ENCODE measurements around the gene MOSPD3. TPM values are rescaled to one million over a fixed set of nuclear protein-coding genes. Genes with fewer than 3 reads are reported as not detected.

MOSPD3 gene
- total RNA-seq, 1 donor from 2014 or later, result 19.5 TPM

DNA sequence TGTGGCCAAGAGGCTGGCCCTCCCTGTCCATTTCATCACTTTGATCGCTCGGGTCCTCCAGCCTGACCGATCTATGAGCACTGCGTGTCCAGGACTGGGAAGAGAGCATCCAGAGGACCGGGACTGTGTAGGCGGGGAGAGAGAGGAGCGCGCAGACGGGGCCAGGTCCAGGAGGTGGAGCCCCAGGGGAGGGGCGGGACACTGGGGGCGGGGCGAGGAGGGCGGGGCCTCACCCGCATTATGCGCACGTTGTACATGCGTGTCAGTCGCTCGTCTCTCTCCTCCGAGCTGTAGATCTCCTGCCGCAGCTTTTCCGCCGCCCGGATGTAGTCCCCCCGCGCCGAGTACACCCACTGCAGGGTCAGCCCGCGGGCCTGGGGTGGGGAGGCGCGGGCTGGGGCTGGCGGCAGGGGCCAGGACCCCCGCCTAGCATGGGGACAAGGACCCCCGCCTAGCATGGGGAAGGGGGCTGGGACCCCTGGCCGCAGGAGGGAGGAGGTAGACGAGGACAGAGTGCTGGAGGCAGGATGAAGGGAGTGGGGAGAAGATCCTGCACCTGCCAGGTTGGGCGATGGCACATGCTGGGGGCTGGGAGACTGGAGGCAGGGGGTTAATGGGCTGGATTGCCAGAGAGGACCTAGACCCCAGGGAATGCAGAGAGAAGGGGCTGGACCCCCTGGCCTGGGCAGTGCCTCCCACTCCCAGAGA lies 14.3 kb downstream of the MOSPD3 start:
- TF ChIP-seq, protein P1, sequence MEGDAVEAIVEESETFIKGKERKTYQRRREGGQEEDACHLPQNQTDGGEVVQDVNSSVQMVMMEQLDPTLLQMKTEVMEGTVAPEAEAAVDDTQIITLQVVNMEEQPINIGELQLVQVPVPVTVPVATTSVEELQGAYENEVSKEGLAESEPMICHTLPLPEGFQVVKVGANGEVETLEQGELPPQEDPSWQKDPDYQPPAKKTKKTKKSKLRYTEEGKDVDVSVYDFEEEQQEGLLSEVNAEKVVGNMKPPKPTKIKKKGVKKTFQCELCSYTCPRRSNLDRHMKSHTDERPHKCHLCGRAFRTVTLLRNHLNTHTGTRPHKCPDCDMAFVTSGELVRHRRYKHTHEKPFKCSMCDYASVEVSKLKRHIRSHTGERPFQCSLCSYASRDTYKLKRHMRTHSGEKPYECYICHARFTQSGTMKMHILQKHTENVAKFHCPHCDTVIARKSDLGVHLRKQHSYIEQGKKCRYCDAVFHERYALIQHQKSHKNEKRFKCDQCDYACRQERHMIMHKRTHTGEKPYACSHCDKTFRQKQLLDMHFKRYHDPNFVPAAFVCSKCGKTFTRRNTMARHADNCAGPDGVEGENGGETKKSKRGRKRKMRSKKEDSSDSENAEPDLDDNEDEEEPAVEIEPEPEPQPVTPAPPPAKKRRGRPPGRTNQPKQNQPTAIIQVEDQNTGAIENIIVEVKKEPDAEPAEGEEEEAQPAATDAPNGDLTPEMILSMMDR (IDR thresholded peaks at IDR 0.05), result no peak
- H3K27ac ChIP-seq, result peak overlapping the region; percentile 51

GRCh38 chr7:100627238-100627549 lies 14.9 kb downstream of the MOSPD3 start:
- ATAC-seq (peak in 1 of 2 donors; percentile 4), DNase-seq (no peak)
- TF ChIP-seq, protein P1 (IDR thresholded peaks at IDR 0.05), result no peak
- H3K4me1 ChIP-seq, result peaks cover 6% of the 10 kb centered on the region
- peaks cover 3% of the 10 kb centered on the region for H3K27me3 ChIP-seq (ENCODE audit: low read depth)
- intact Hi-C loops (cut with DNase I), result no loop called here
- H3K36me3 ChIP-seq, result no peaks in the 10 kb centered on the region
- H3K27ac ChIP-seq, result peak overlapping the region; percentile 51
- no peaks in the 10 kb centered on the region for H3K9me3 ChIP-seq
- no peak overlapping the region for H3K4me3 ChIP-seq

More for the DNA sequence above, 14.3 kb downstream of the MOSPD3 start:
- H3K4me3 ChIP-seq, result peak overlapping the region; percentile 44
- no peaks in the 10 kb centered on the region for H3K36me3 ChIP-seq
- intact Hi-C loops (cut with DNase I), result no loop called here
- ATAC-seq, result peak; percentile 96 to 97
- H3K9me3 ChIP-seq, result no peaks in the 10 kb centered on the region
- H3K4me1 ChIP-seq, result peaks cover 6% of the 10 kb centered on the region
- DNase-seq, result peak; percentile 87
- no peaks in the 10 kb centered on the region for H3K27me3 ChIP-seq (ENCODE audit: low read depth)

DNA sequence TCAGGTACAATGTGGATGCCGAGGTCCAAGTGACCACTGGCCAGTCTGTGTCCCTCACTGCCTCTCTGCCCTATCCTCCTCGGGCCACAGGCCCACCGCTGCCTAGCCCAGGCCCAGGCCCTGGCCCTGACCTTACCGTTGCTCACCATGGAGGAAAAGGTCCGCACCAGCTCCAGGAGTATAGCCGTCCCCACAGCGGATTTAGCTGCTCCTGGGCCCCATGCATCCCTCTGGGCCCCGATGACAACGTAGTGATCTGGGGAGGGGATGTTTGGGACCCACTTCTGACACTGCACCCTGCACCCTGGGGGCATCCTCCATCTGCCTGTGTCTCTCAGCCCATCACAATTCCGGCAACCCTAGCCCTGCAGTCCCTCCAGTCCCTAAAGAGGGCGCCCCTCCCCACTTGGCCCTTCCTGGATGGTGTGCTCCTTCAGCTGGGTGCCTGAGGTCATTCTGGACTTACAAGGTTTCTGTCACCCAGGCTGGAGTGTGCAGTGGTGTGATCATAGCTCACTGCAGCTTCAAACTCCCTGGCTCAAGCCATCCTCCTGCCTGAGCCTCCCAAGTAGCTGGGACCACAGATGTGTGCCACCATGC lies 16.9 kb downstream of the MOSPD3 start:
- H3K27ac ChIP-seq, result no peak overlapping the region
- no peaks in the 10 kb centered on the region for H3K9me3 ChIP-seq
- H3K27me3 ChIP-seq (ENCODE audit: low read depth), result peaks cover 14% of the 10 kb centered on the region
- DNase-seq, result no peak
- TF ChIP-seq, protein P1 (IDR thresholded peaks at IDR 0.05), result peak; percentile 14
- peaks cover 13% of the 10 kb centered on the region for H3K4me1 ChIP-seq
- intact Hi-C loops (cut with DNase I), result no loop called here
- no peak for ATAC-seq
- H3K4me3 ChIP-seq, result no peak overlapping the region
- H3K36me3 ChIP-seq, result no peaks in the 10 kb centered on the region

- Histone ChIP-seq H3K9me3 (no peaks in the 10 kb centered on the region), H3K27ac (no peak overlapping the region), H3K36me3 (no peaks in the 10 kb centered on the region), H3K27me3 (ENCODE audit: low read depth) (peaks cover 14% of the 10 kb centered on the region), H3K4me3 (no peak overlapping the region), H3K4me1 (peaks cover 13% of the 10 kb centered on the region)
- DNase-seq, result no peak
- TF ChIP-seq, protein P1 (IDR thresholded peaks at IDR 0.05), result no peak
- intact Hi-C loops (cut with DNase I), result no loop called here
- ATAC-seq, result no peak
These were observed 17.7 kb downstream of the MOSPD3 start for GRCh38 chr7:100630066-100630465.

GRCh38 chr7:100632951-100633717 lies 20.8 kb downstream of the MOSPD3 start:
- Histone ChIP-seq H3K27ac (no peak overlapping the region), H3K9me3 (no peaks in the 10 kb centered on the region), H3K27me3 (ENCODE audit: low read depth) (peaks cover 14% of the 10 kb centered on the region), H3K4me1 (peaks cover 6% of the 10 kb centered on the region), H3K4me3 (peak overlapping the region; percentile 59), H3K36me3 (no peaks in the 10 kb centered on the region)
- DNase-seq (peak; percentile 75), ATAC-seq (peak; percentile 85)
- intact Hi-C loops (cut with DNase I), result no loop called here
- TF ChIP-seq, protein P1 (IDR thresholded peaks at IDR 0.05), result peak; percentile 44

Data from lower lobe of right lung (tissue), 2 donors.